ENCODE data around the gene CLCN7. TPM values are rescaled to one million over a fixed set of nuclear protein-coding genes. Genes with fewer than 3 reads are reported as not detected.

The CLCN7 gene
- total RNA-seq, 2 donors from 2014 or later = 51.9 to 108 TPM

- 83% methylated on average over 24 of the region's 27 CpGs for WGBS
- intact Hi-C loops (cut with DNase I) = no loop called here
- Histone ChIP-seq H3K27me3 (replicated peaks; ENCODE audit: insufficient read depth) (no peaks in the 10 kb centered on the region), H3K4me3 (no peak overlapping the region), H3K27ac (no peak overlapping the region), H3K4me1 (replicated peaks) (no peaks in the 10 kb centered on the region), H3K9me3 (no peaks in the 10 kb centered on the region), H3K36me3 (no peaks in the 10 kb centered on the region)
- TF ChIP-seq CTCF (IDR thresholded peaks at IDR 0.05) = no peak
- TF ChIP-seq POLR2AphosphoS5 (IDR thresholded peaks at IDR 0.05) = no peak
- TF ChIP-seq POLR2A (IDR thresholded peaks at IDR 0.05) = no peak
- no peak for DNase-seq (ENCODE audit: low spot score)
Observed at GRCh38 chr16:1439058-1439698, 35.6 kb downstream of the CLCN7 start.

- Histone ChIP-seq H3K4me3 (no peak overlapping the region), H3K36me3 (no peaks in the 10 kb centered on the region), H3K4me1 (replicated peaks) (no peaks in the 10 kb centered on the region), H3K27me3 (replicated peaks; ENCODE audit: insufficient read depth) (no peaks in the 10 kb centered on the region), H3K27ac (no peak overlapping the region), H3K9me3 (no peaks in the 10 kb centered on the region)
- intact Hi-C loops (cut with DNase I) = no loop called here
- TF ChIP-seq POLR2A (IDR thresholded peaks at IDR 0.05) = no peak
- TF ChIP-seq CTCF (IDR thresholded peaks at IDR 0.05) = no peak
- TF ChIP-seq POLR2AphosphoS5 (IDR thresholded peaks at IDR 0.05) = no peak
- no peak for DNase-seq (ENCODE audit: low spot score)
- 78% methylated on average over 35 of the region's 35 CpGs for WGBS
Observed at GRCh38 chr16:1438229-1439057, 36.4 kb downstream of the CLCN7 start.

GRCh38 chr16:1437606-1438005 lies 37.2 kb downstream of the CLCN7 start:
- no peak for DNase-seq (ENCODE audit: low spot score)
- WGBS = 79% methylated on average over 14 of the region's 22 CpGs
- H3K36me3 ChIP-seq = no peaks in the 10 kb centered on the region
- intact Hi-C loops (cut with DNase I) = no loop called here
- no peak for TF ChIP-seq POLR2AphosphoS5 (IDR thresholded peaks at IDR 0.05)
- TF ChIP-seq CTCF (IDR thresholded peaks at IDR 0.05) = no peak
- TF ChIP-seq POLR2A (IDR thresholded peaks at IDR 0.05) = no peak
- no peaks in the 10 kb centered on the region for H3K27me3 ChIP-seq (replicated peaks; ENCODE audit: insufficient read depth)
- H3K4me3 ChIP-seq = no peak overlapping the region
- H3K9me3 ChIP-seq = no peaks in the 10 kb centered on the region
- no peak overlapping the region for H3K27ac ChIP-seq
- no peaks in the 10 kb centered on the region for H3K4me1 ChIP-seq (replicated peaks)

- Histone ChIP-seq H3K36me3 (no peaks in the 10 kb centered on the region), H3K4me1 (replicated peaks) (no peaks in the 10 kb centered on the region), H3K4me3 (no peak overlapping the region), H3K9me3 (no peaks in the 10 kb centered on the region), H3K27me3 (replicated peaks; ENCODE audit: insufficient read depth) (no peaks in the 10 kb centered on the region), H3K27ac (no peak overlapping the region)
- intact Hi-C loops (cut with DNase I) = no loop called here
- DNase-seq (ENCODE audit: low spot score) = no peak
- 86% methylated on average over 47 of the region's 47 CpGs for WGBS
- TF ChIP-seq POLR2A (IDR thresholded peaks at IDR 0.05) = no peak
- no peak for TF ChIP-seq CTCF (IDR thresholded peaks at IDR 0.05)
- TF ChIP-seq POLR2AphosphoS5 (IDR thresholded peaks at IDR 0.05) = no peak
Observed at GRCh38 chr16:1436731-1437355, 38.0 kb downstream of the CLCN7 start.

Measured in prostate gland (tissue), 2 donors.